RCC 7860 (cell line): ENCODE data around the gene P2RX3.
A peak's percentile ranks its signal among the peaks of the same experiment; 100 is the strongest.
"Not testable (repeated sequence)": the region's sequence is repeated elsewhere in the genome, so short reads cannot be mapped to it uniquely, and the experiment has no call there.

Experiments
- DNase-seq: peaks from one replicate; pipeline ENCODE4 v3.0.0-alpha.2; 2015; ENCODE audit warnings: low spot score
- FAIRE-seq: peaks from 2 replicates; lab custom pipeline; 2012; peaks lifted over from hg19 to GRCh38; lab: Jason Lieb, UNC

Gene P2RX3

GRCh38 chr11:57394203-57394965, 56.2 kb downstream of the P2RX3 start:
- no peak for FAIRE-seq

GRCh38 chr11:57395905-57396623, 57.9 kb downstream of the P2RX3 start:
- FAIRE-seq (no peak), DNase-seq (no peak)

More at GRCh38 chr11:57394203-57394965, 56.2 kb downstream of the P2RX3 start:
- DNase-seq = no peak

- DNase-seq = no peak
- no peak for FAIRE-seq
Measured at GRCh38 chr11:57396744-57397143, 58.6 kb downstream of the P2RX3 start.

GRCh38 chr11:57397394-57397990, 59.3 kb downstream of the P2RX3 start:
- no peak for DNase-seq

GRCh38 chr11:57399221-57399620, 61.1 kb downstream of the P2RX3 start:
- no peak for FAIRE-seq
- no peak for DNase-seq

More at GRCh38 chr11:57397394-57397990, 59.3 kb downstream of the P2RX3 start:
- no peak for FAIRE-seq

GRCh38 chr11:57399972-57400578, 61.9 kb downstream of the P2RX3 start:
- DNase-seq (no peak), FAIRE-seq (no peak)

- DNase-seq (peak; percentile 38), FAIRE-seq (no peak)
Measured at GRCh38 chr11:57402188-57403002, 64.2 kb downstream of the P2RX3 start.

GRCh38 chr11:57403003-57403801, 65.0 kb downstream of the P2RX3 start:
- DNase-seq, FAIRE-seq: not testable (repeated sequence)

- no peak for FAIRE-seq
- DNase-seq = no peak
Measured at GRCh38 chr11:57403802-57404147, 65.6 kb downstream of the P2RX3 start.

- DNase-seq = no peak
- no peak for FAIRE-seq
Measured at GRCh38 chr11:57405271-57405860, 67.2 kb downstream of the P2RX3 start.

GRCh38 chr11:57406337-57406904, 68.3 kb downstream of the P2RX3 start:
- peak; percentile 76 for DNase-seq
- FAIRE-seq = peak; percentile 83

- DNase-seq (no peak), FAIRE-seq (no peak)
Measured at GRCh38 chr11:57407010-57407920, 69.1 kb downstream of the P2RX3 start.

- DNase-seq = no peak
- FAIRE-seq = no peak
Measured at GRCh38 chr11:57407941-57408475, 69.9 kb downstream of the P2RX3 start.

- FAIRE-seq (no peak), DNase-seq (no peak)
Measured at GRCh38 chr11:57408771-57409170, 70.6 kb downstream of the P2RX3 start.

GRCh38 chr11:57409321-57410100, 71.4 kb downstream of the P2RX3 start:
- DNase-seq (no peak), FAIRE-seq (no peak)

- DNase-seq (peak; percentile 52), FAIRE-seq (no peak)
Measured at GRCh38 chr11:57410287-57410686, 72.1 kb downstream of the P2RX3 start.

GRCh38 chr11:57413681-57414080, 75.5 kb downstream of the P2RX3 start:
- DNase-seq (peak; percentile 13), FAIRE-seq (no peak)
